GM12878 (cell line): Measurements from ENCODE around the gene NUP210L. TPM values are rescaled to one million over a fixed set of nuclear protein-coding genes. Genes with fewer than 3 reads are reported as not detected.
A peak's percentile ranks its signal among the peaks of the same experiment; 100 is the strongest.

Experiments
- ATAC-seq: fragments of 200-7000 bp; cut with Tn5 transposase; 3 replicates; pipeline ENCODE4 v1.9.1; 2020; ENCODE audit warnings: mild to moderate bottlenecking, moderate library complexity
- BruUV-seq: library from RNA; stranded (reverse); fragments of 400-500 nt; replicated peaks from 2 replicates; lab custom pipeline; 2021; lab: Mats Ljungman, UMichigan
- CTCF ChIA-PET: fragments of 300-600 bp; sonication (Branson Sonifier 250); formaldehyde crosslinking; extraction: SDS; loops from one replicate; lab custom pipeline; 2021; ENCODE audit warnings: inconsistent platforms; lab: Yijun Ruan, JAX
- POLR2A ChIA-PET: fragments of 350-600 bp; formaldehyde crosslinking; extraction: SDS; loops from one replicate; lab custom pipeline; 2021; ENCODE audit warnings: inconsistent platforms; lab: Charles Lee
- RAD21 ChIA-PET: fragments of 300-600 bp; sonication (Branson Sonifier 250); formaldehyde crosslinking; loops from one replicate; lab custom pipeline; 2023; ENCODE audit warnings: antibody characterized with exemption; ENCODE audit not compliant: unreplicated experiment; lab: Charles Lee
- SMC1A ChIA-PET: fragments of 300-600 bp; sonication (Branson Sonifier 250); formaldehyde crosslinking; loops from one replicate; lab custom pipeline; 2023; ENCODE audit not compliant: unreplicated experiment, uncharacterized antibody; lab: Charles Lee
- DNase-seq: peaks from one replicate; pipeline ENCODE4 v3.0.0-alpha.2; 2011; ENCODE audit warnings: low read depth, low spot score
- FAIRE-seq: peaks from 3 replicates; lab custom pipeline; 2011; peaks lifted over from hg19 to GRCh38; lab: Jason Lieb, UNC
- H2AFZ ChIP-seq: 2 replicates; pipeline ENCODE4 v1.6.0; 2011; ENCODE audit warnings: low read depth, low read length, control low read depth; ENCODE audit not compliant: control insufficient read depth
- H3K27ac ChIP-seq: 2 replicates; pipeline ENCODE4 v1.5.1; 2011; ENCODE audit warnings: control low read depth; ENCODE audit not compliant: control insufficient read depth, insufficient read depth
- H3K27me3 ChIP-seq, 2 experiments: replicated peaks in 1 of 2; 2 replicates each; pipeline versions ENCODE4 v1.6.0 to v1.6.1; 2011; ENCODE audit warnings: low read length in 1 of 2; ENCODE audit not compliant: control insufficient read depth in 2 of 2, insufficient read depth in 2 of 2
- H3K36me3 ChIP-seq, 2 experiments: 2 replicates each; pipeline ENCODE4 v1.5.1; 2011; ENCODE audit warnings: low read length in 1 of 2; ENCODE audit not compliant: control insufficient read depth in 2 of 2, insufficient read depth in 2 of 2
- H3K4me1 ChIP-seq: 2 replicates; pipeline ENCODE4 v1.6.1; 2011; ENCODE audit warnings: mild to moderate bottlenecking, low read length, moderate library complexity, mixed read lengths; ENCODE audit not compliant: control insufficient read depth, insufficient read depth
- H3K4me2 ChIP-seq: 2 replicates; pipeline ENCODE4 v1.6.0; 2011; ENCODE audit warnings: control low read depth; ENCODE audit not compliant: control insufficient read depth, insufficient read depth
- H3K4me3 ChIP-seq: fragments of 200-600 bp; sonication (generic); 2 replicates; pipeline ENCODE4 v1.5.1; 2016
- H3K79me2 ChIP-seq: 2 replicates; pipeline ENCODE4 v1.6.0; 2011; ENCODE audit warnings: low read length; ENCODE audit not compliant: control insufficient read depth, insufficient read depth
- H3K9ac ChIP-seq: 2 replicates; pipeline ENCODE4 v1.8.0; 2011; ENCODE audit warnings: low read length, control low read depth, mixed read lengths; ENCODE audit not compliant: control insufficient read depth, insufficient read depth
- H3K9me3 ChIP-seq: replicated peaks from 3 replicates; pipeline ENCODE4 v1.5.1; 2011; ENCODE audit warnings: mild to moderate bottlenecking, low read length; ENCODE audit not compliant: control insufficient read depth, insufficient read depth
- H4K20me1 ChIP-seq: 2 replicates; pipeline ENCODE4 v1.6.0; 2011; ENCODE audit not compliant: control insufficient read depth, insufficient read depth
- CREB1 ChIP-seq: IDR thresholded peaks from 2 replicates; pipeline ENCODE4 v1.6.1; 2012; ENCODE audit warnings: low read depth, mild to moderate bottlenecking, inconsistent platforms
- GATAD2B ChIP-seq: fragments of 450-650 bp; conservative IDR thresholded peaks from 2 replicates; pipeline ENCODE4 v1.6.1; 2017; ENCODE audit warnings: low read depth, mild to moderate bottlenecking, moderate library complexity
- IKZF1 ChIP-seq: fragments of 450-650 bp; conservative IDR thresholded peaks from 2 replicates; pipeline ENCODE4 v1.6.1; 2017; ENCODE audit warnings: antibody characterized with exemption, mild to moderate bottlenecking
- NFYA ChIP-seq: IDR thresholded peaks from 2 replicates; pipeline ENCODE4 v1.6.1; 2011; ENCODE audit warnings: low read depth, mild to moderate bottlenecking, low read length, improper control_type of control experiment, borderline replicate concordance
- NR2F1 ChIP-seq: fragments of 450-650 bp; conservative IDR thresholded peaks from 2 replicates; pipeline ENCODE4 v1.6.1; 2017; ENCODE audit warnings: mild to moderate bottlenecking
- PBX3 ChIP-seq: IDR thresholded peaks from 2 replicates; pipeline ENCODE4 v1.6.1; 2011; ENCODE audit warnings: mild to moderate bottlenecking, low read depth, low read length, moderate library complexity; ENCODE audit not compliant: insufficient replicate concordance
- POLR2AphosphoS5 ChIP-seq: IDR thresholded peaks from 2 replicates; pipeline ENCODE4 v1.6.1; 2011; ENCODE audit warnings: mild to moderate bottlenecking, low read length, inconsistent platforms
- RFX5 ChIP-seq: IDR thresholded peaks from 2 replicates; pipeline ENCODE4 v1.6.1; 2011; ENCODE audit warnings: low read depth, low read length, improper control_type of control experiment
- SREBF1 ChIP-seq: IDR thresholded peaks from 2 replicates; pipeline ENCODE4 v1.6.1; 2012; ENCODE audit warnings: mild to moderate bottlenecking, low read length
- SUPT20H ChIP-seq: IDR thresholded peaks from 2 replicates; pipeline ENCODE4 v1.6.1; 2011; ENCODE audit warnings: low read depth, mild to moderate bottlenecking, low read length, moderate library complexity, borderline replicate concordance; ENCODE audit not compliant: control insufficient read depth
- TBL1XR1 ChIP-seq: IDR thresholded peaks from 2 replicates; pipeline ENCODE4 v1.6.1; 2012; ENCODE audit warnings: low read depth, low read length, improper control_type of control experiment
- TCF12 ChIP-seq: IDR thresholded peaks from 2 replicates; pipeline ENCODE4 v1.6.1; 2011; ENCODE audit warnings: low read depth, mild to moderate bottlenecking, low read length
- TCF7 ChIP-seq: IDR thresholded peaks from 2 replicates; pipeline ENCODE4 v1.6.1; 2014; ENCODE audit warnings: antibody characterized with exemption, borderline replicate concordance
- USF2 ChIP-seq: IDR thresholded peaks from 2 replicates; pipeline ENCODE4 v1.6.1; 2011; ENCODE audit warnings: low read depth, low read length, improper control_type of control experiment, borderline replicate concordance
- ZNF24 ChIP-seq: fragments of 450-650 bp; IDR thresholded peaks from 2 replicates; pipeline ENCODE4 v1.6.1; 2017; ENCODE audit warnings: antibody characterized with exemption, mild to moderate bottlenecking
- WGBS: methylation state at CpG from one replicate; pipeline ENCODE4 v1.1.6; 2016; ENCODE audit warnings: low lambda C conversion rate; ENCODE audit not compliant: insufficient replicate concordance, insufficient coverage; ENCODE audit errors: missing lambda C conversion rate; 5-methylcytosine and 5-hydroxymethylcytosine counted together
- in situ Hi-C: fragments of 300-500 bp; cut with MboI; formaldehyde crosslinking; loops from 9 replicates; pipeline ENCODE4 v1.14.3; 2018; ENCODE audit warnings: mixed read lengths
- intact Hi-C: fragments of 100-400 bp; cut with micrococcal nuclease; formaldehyde crosslinking; loops from one replicate; pipeline ENCODE4 v1.14.2; 2022; ENCODE audit not compliant: unreplicated experiment
- polyA plus RNA-seq, 11 experiments: library from polyadenylated mRNA; depleted of rRNA in 4 of 11; unstranded in 6 of 11; stranded (reverse) in 5 of 11; fragments of >200 nt; fragmentation: Nextera tagmentation in 4 of 11; fragmentation: Illumina TruSeq in 1 of 11; extraction: Ambion mirVana in 4 of 11; extraction: Trizol in 1 of 11; gene quantifications; 1 replicate in 1 of 11; 2 replicates in 10 of 11; pipeline versions ENCODE4 v1.2.1 to v1.2.3, GENCODE V29; 2011 to 2016; ENCODE audit warnings: inconsistent platforms in 2 of 11, missing spikeins in 2 of 11, low read depth in 1 of 11
- total RNA-seq, 4 experiments: library from RNA; depleted of rRNA in 3 of 4; stranded (reverse); fragments of >200 nt in 3 of 4; fragmentation: Illumina TruSeq in 1 of 4; extraction: Trizol in 1 of 4; gene quantifications; 2 replicates each; pipeline versions ENCODE4 v1.2.1 to v1.2.3, GENCODE V29; 2013 to 2021
- TF ChIP-seq, protein P1 (sequence below): fragments of 450-650 bp; IDR thresholded peaks from 2 replicates; pipeline ENCODE4 v1.6.1; 2017; ENCODE audit warnings: mild to moderate bottlenecking, moderate library complexity

NUP210L gene
- total and polyA plus RNA-seq, 10 of the 15 experiments (the other 5 are each of a cell fraction or from before 2014, with no cell fraction given), result 0.04 to 0.08 (median 0.07) TPM; not detected in 7

DNA sequence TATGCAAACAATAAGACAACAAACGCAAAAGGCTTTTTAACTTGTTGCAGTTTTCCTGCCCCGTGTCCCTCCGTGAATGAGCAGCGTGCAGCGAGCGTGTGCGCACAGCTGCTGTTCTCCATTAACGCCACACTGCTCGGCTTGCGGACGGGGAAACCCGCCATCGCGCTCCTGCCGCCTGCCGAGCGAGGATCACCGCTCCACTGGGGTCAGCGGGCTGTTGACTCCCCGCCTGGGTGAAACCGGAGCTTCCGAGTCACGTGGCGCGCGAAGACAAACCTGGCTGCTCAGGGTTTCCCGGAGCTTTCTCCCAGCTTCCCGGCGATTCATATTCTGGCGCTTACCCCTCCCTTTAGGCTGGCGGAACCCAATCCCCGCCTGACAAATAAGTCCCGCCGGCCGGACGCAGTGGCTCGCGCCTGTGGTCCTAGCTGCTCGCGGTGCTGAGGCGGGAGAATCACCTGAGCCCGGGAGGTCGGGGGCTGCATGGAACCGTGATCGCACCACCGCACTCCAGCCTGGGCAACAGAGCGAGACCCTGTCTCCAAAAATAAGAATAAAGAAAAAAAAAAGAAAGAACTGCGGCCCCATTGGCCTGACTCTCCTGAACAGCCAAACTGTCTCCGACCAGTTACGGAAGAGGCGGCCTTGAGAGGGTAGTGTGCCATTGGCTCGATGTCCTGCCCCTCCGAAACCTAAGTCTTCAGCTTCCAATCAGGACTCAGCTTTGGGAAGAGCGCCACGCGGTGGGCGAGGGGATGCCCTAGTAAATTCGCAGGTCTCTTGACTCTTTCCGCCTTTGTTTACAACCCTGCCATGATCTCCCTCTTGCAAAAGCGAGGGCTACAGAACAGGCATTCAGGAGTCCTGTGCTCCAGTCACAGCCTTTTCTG lies 187.5 kb downstream of the NUP210L start, which contains the start of gene CREB3L4:
Gene CREB3L4 (plus strand): TSS at position 796 of the 893 bp plus-strand sequence. CDS start 624 bp downstream, outside the sequence.
- DNase-seq (peak; percentile 95), FAIRE-seq (peak; percentile 97), ATAC-seq (peak; percentile 88)
- in situ Hi-C loops (no loop called here), intact Hi-C loops (loop anchor here (1.0 to 5.0 kb wide), 3 partner anchors 22 to 160 kb away; no protein-coding TSS in a partner anchor)
- RAD21 ChIA-PET, result interaction anchor here (0.8 to 6.4 kb wide), 17 partner anchors 8 to 289 kb away, joined by 3 to 42 read pairs (median 5); partner anchors contain the start of genes CRTC2, DENND4B, JTB and NPR1
- 1% methylated on average over 60 of the region's 60 CpGs for WGBS
- H3K4me3 ChIP-seq, result peak within 1 kb of the TSS; percentile 92
- SMC1A ChIA-PET, result interaction anchor here (0.7 to 7.7 kb wide), 18 partner anchors 9 to 291 kb away, joined by 3 to 82 read pairs (median 4); partner anchors contain the start of genes CRTC2, DENND4B, GATAD2B and JTB
- peak within 1 kb of the TSS; percentile 91 for H3K27ac ChIP-seq
- TSS peak; percentile 63 for BruUV-seq
- CTCF ChIA-PET, result interaction anchor here (0.6 to 7.1 kb wide), 15 partner anchors 10 to 395 kb away, joined by 3 to 64 read pairs (median 12); partner anchors contain the start of genes DENND4B, GATAD2B, JTB and RAB13
- peak within 1 kb of the TSS; percentile 90 for H2AFZ ChIP-seq
- H3K36me3 ChIP-seq, result no peaks in the 10 kb centered on the region
- no peaks in the 10 kb centered on the region for H3K9me3 ChIP-seq
- H3K4me1 ChIP-seq, result peaks cover 15% of the 10 kb centered on the region
- H4K20me1 ChIP-seq, result no peaks in the 10 kb centered on the region; the same call in 1 of the 2 replicates
- peaks cover 42% of the 10 kb centered on the region for H3K79me2 ChIP-seq
- POLR2A ChIA-PET, result interaction anchor here (0.6 to 10.0 kb wide), 18 partner anchors 9 to 368 kb away, joined by 3 to 132 read pairs (median 5); partner anchors contain the start of genes CRTC2, DENND4B, GATAD2B and JTB
- H3K27me3 ChIP-seq, result no peaks in the 10 kb centered on the region
- peak within 1 kb of the TSS; percentile 94 for H3K9ac ChIP-seq
- peak within 1 kb of the TSS; percentile 91 for H3K4me2 ChIP-seq
- TF ChIP-seq TBL1XR1, result 0 out of 2 replicates have a peak, but pooled peaks have one; percentile 50
- peak; percentile 91 for TF ChIP-seq NFYA
- peak; percentile 72; the same call in 1 of the 2 replicates for TF ChIP-seq RFX5
- TF ChIP-seq USF2, result peak; percentile 57
- TF ChIP-seq POLR2AphosphoS5, result peak; percentile 85
- TF ChIP-seq SREBF1, result no peak
- peak; percentile 99 for TF ChIP-seq PBX3
- peak; percentile 83 for TF ChIP-seq NR2F1
- TF ChIP-seq ZNF24, result no peak
- peak; percentile 92; the same call in 1 of the 2 replicates for TF ChIP-seq GATAD2B
- TF ChIP-seq IKZF1, result peak; percentile 95
- no peak for TF ChIP-seq SUPT20H
- no peak for TF ChIP-seq TCF7
- TF ChIP-seq TCF12, result peak; percentile 73
- TF ChIP-seq, protein P1, sequence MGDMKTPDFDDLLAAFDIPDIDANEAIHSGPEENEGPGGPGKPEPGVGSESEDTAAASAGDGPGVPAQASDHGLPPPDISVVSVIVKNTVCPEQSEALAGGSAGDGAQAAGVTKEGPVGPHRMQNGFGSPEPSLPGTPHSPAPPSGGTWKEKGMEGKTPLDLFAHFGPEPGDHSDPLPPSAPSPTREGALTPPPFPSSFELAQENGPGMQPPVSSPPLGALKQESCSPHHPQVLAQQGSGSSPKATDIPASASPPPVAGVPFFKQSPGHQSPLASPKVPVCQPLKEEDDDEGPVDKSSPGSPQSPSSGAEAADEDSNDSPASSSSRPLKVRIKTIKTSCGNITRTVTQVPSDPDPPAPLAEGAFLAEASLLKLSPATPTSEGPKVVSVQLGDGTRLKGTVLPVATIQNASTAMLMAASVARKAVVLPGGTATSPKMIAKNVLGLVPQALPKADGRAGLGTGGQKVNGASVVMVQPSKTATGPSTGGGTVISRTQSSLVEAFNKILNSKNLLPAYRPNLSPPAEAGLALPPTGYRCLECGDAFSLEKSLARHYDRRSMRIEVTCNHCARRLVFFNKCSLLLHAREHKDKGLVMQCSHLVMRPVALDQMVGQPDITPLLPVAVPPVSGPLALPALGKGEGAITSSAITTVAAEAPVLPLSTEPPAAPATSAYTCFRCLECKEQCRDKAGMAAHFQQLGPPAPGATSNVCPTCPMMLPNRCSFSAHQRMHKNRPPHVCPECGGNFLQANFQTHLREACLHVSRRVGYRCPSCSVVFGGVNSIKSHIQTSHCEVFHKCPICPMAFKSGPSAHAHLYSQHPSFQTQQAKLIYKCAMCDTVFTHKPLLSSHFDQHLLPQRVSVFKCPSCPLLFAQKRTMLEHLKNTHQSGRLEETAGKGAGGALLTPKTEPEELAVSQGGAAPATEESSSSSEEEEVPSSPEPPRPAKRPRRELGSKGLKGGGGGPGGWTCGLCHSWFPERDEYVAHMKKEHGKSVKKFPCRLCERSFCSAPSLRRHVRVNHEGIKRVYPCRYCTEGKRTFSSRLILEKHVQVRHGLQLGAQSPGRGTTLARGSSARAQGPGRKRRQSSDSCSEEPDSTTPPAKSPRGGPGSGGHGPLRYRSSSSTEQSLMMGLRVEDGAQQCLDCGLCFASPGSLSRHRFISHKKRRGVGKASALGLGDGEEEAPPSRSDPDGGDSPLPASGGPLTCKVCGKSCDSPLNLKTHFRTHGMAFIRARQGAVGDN, result peak; percentile 72; the same call in 1 of the 2 replicates
- no peak for TF ChIP-seq CREB1
